ENCODE results near the gene NEK1.

DNA sequence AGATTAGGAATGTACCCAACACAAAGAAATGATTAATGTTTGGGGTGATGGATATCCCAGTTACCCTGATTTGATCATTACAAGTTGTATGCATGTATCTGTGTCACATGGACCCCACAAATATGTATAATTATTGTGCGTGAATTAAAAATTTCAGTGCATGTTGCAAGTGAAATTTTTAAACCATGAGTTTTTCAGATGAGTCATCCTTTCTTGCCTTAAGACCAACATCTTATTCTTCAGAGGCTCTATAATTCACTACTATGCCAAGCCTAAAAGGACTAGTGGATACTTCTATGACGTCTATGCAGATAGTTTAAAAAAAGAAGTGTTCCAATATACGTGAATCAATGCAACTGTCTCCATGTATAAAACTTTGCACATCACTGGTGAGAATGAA lies 228.7 kb downstream of the NEK1 start:
- TF ChIP-seq, protein P1, sequence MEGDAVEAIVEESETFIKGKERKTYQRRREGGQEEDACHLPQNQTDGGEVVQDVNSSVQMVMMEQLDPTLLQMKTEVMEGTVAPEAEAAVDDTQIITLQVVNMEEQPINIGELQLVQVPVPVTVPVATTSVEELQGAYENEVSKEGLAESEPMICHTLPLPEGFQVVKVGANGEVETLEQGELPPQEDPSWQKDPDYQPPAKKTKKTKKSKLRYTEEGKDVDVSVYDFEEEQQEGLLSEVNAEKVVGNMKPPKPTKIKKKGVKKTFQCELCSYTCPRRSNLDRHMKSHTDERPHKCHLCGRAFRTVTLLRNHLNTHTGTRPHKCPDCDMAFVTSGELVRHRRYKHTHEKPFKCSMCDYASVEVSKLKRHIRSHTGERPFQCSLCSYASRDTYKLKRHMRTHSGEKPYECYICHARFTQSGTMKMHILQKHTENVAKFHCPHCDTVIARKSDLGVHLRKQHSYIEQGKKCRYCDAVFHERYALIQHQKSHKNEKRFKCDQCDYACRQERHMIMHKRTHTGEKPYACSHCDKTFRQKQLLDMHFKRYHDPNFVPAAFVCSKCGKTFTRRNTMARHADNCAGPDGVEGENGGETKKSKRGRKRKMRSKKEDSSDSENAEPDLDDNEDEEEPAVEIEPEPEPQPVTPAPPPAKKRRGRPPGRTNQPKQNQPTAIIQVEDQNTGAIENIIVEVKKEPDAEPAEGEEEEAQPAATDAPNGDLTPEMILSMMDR (IDR thresholded peaks at IDR 0.05): no peak
- TF ChIP-seq POLR2A (IDR thresholded peaks at IDR 0.05): no peak
